CD4-positive, alpha-beta memory T cell (primary cell): ENCODE results near the gene VPS16. TPM values are rescaled to one million over a fixed set of nuclear protein-coding genes. Genes with fewer than 3 reads are reported as not detected.

Experiments used
- CTCF ChIA-PET: fragments of 350-600 bp; sonication (Branson Sonifier 250); formaldehyde crosslinking; loops from one replicate; lab custom pipeline; 2021; ENCODE audit warnings: inconsistent platforms; ENCODE audit not compliant: partially characterized antibody; lab: Charles Lee
- POLR2A ChIA-PET: fragments of 350-600 bp; sonication (Branson Sonifier 250); formaldehyde crosslinking; loops from one replicate; lab custom pipeline; 2021; ENCODE audit not compliant: partially characterized antibody; lab: Charles Lee
- DNase-seq, 5 donors: peaks; one replicate each; pipeline versions ENCODE4 v3.0.0 to v3.0.0-alpha.2; 2020 to 2022; ENCODE audit warnings: mixed read lengths in 1 of 5
- H3K27ac ChIP-seq: one replicate; pipeline ENCODE4 v1.7.0; 2013; ENCODE audit warnings: low read depth, low read length
- H3K27me3 ChIP-seq: 2 replicates; pipeline ENCODE4 v1.7.0; 2013; ENCODE audit warnings: mild to moderate bottlenecking, low read length, moderate library complexity; ENCODE audit not compliant: insufficient read depth
- H3K36me3 ChIP-seq: 2 replicates; pipeline ENCODE4 v1.7.0; 2013; ENCODE audit warnings: mild to moderate bottlenecking, low read length, moderate library complexity; ENCODE audit not compliant: insufficient read depth
- H3K4me1 ChIP-seq: 2 replicates; pipeline ENCODE4 v1.7.0; 2013; ENCODE audit warnings: mild to moderate bottlenecking, low read length, moderate library complexity; ENCODE audit not compliant: insufficient read depth
- H3K4me3 ChIP-seq, 2 donors: one replicate each; pipeline ENCODE4 v1.7.0; 2013; ENCODE audit warnings: low read length in 2 of 2, mild to moderate bottlenecking in 1 of 2
- H3K9me3 ChIP-seq, 2 donors: one replicate each; pipeline ENCODE4 v1.7.0; 2013; ENCODE audit warnings: low read length in 2 of 2, control low read depth in 1 of 2; ENCODE audit not compliant: control insufficient read depth in 1 of 2
- H3K27ac Mint-ChIP-seq, 7 donors: one replicate each; pipeline ENCODE4 v1.8.0; 2020 to 2021; ENCODE audit warnings: mixed read lengths in 7 of 7, mild to moderate bottlenecking in 6 of 7, inconsistent platforms in 3 of 7, moderate library complexity in 3 of 7
- H3K27me3 Mint-ChIP-seq, 2 donors: one replicate each; pipeline ENCODE4 v1.8.0; 2020 to 2021; ENCODE audit warnings: mixed read lengths in 2 of 2
- H3K36me3 Mint-ChIP-seq, 2 donors: one replicate each; pipeline ENCODE4 v1.8.0; 2020 to 2021; ENCODE audit warnings: mixed read lengths in 2 of 2, inconsistent platforms in 1 of 2, mild to moderate bottlenecking in 1 of 2
- H3K4me1 Mint-ChIP-seq, 4 donors: one replicate each; pipeline ENCODE4 v1.8.0; 2020 to 2021; ENCODE audit warnings: mixed read lengths in 4 of 4, mild to moderate bottlenecking in 1 of 4
- H3K4me3 Mint-ChIP-seq, 8 donors: one replicate each; pipeline ENCODE4 v1.8.0; 2020 to 2021; ENCODE audit warnings: mixed read lengths in 8 of 8, mild to moderate bottlenecking in 7 of 8, moderate library complexity in 6 of 8, inconsistent platforms in 3 of 8
- H3K9me3 Mint-ChIP-seq, 8 donors: one replicate each; pipeline ENCODE4 v1.8.0; 2020 to 2021; ENCODE audit warnings: mixed read lengths in 8 of 8, mild to moderate bottlenecking in 5 of 8, inconsistent platforms in 3 of 8, moderate library complexity in 1 of 8
- intact Hi-C: fragments of 100-400 bp; cut with micrococcal nuclease; formaldehyde crosslinking; loops from one replicate; pipeline ENCODE4 v1.15.1; 2023
- polyA plus RNA-seq, 2 donors: library from polyadenylated mRNA; unstranded; fragments of 300-500 nt; fragmentation: Illumina TruSeq; gene quantifications; one replicate each; pipeline ENCODE4 v1.2.3, GENCODE V29; 2021
- total RNA-seq, 2 experiments: library from RNA; stranded (reverse); gene quantifications; one replicate each; pipeline ENCODE4 v1.2.3, GENCODE V29; 2021

The VPS16 gene
- total and polyA plus RNA-seq, 4 experiments from 2014 or later = 38.3 to 61.1 (median 50.9) TPM

- H3K9me3 ChIP-seq = no peaks in the 10 kb centered on the region
- Mint-ChIP-seq H3K4me3 (peak overlapping the region; percentile 74 to 92 (median 78)), H3K36me3 (no peaks in the 10 kb centered on the region), H3K9me3 (peaks cover 0 to 2% (median 0%) of the 10 kb centered on the region in 8 donors), H3K27ac (peak overlapping the region in 2 of 7 donors; percentile 4 to 23), H3K27me3 (peaks cover 58 to 74% of the 10 kb centered on the region in 2 donors), H3K4me1 (peaks cover 19 to 37% (median 24%) of the 10 kb centered on the region in 4 donors)
- ChIA-PET CTCF (no interaction called here), POLR2A (no interaction called here)
- intact Hi-C loops = no loop called here
- no peak overlapping the region for H3K4me3 ChIP-seq
- H3K27me3 ChIP-seq = peaks cover 11% of the 10 kb centered on the region
- H3K36me3 ChIP-seq = no peaks in the 10 kb centered on the region
- H3K27ac ChIP-seq = no peak overlapping the region
- no peak for DNase-seq
- peaks cover 23% of the 10 kb centered on the region for H3K4me1 ChIP-seq
Observed at GRCh38 chr20:2801286-2801728, 39.2 kb upstream of the VPS16 start.

- peaks cover 51 to 64% of the 10 kb centered on the region in 2 donors for H3K27me3 Mint-ChIP-seq
- peaks cover 20% of the 10 kb centered on the region for H3K4me1 ChIP-seq
- H3K4me1 Mint-ChIP-seq = peaks cover 18 to 32% (median 22%) of the 10 kb centered on the region in 4 donors
- H3K27ac ChIP-seq = no peak overlapping the region
- ChIA-PET CTCF (no interaction called here), POLR2A (no interaction called here)
- H3K36me3 Mint-ChIP-seq = no peaks in the 10 kb centered on the region
- H3K9me3 Mint-ChIP-seq = peaks cover 0 to 2% (median 0%) of the 10 kb centered on the region in 8 donors
- peaks cover 11% of the 10 kb centered on the region for H3K27me3 ChIP-seq
- H3K36me3 ChIP-seq = no peaks in the 10 kb centered on the region
- no peak overlapping the region for H3K4me3 ChIP-seq
- intact Hi-C loops = no loop called here
- H3K4me3 Mint-ChIP-seq = no peak overlapping the region
- DNase-seq = no peak
- H3K9me3 ChIP-seq = no peaks in the 10 kb centered on the region
- H3K27ac Mint-ChIP-seq = peak overlapping the region in 1 of 7 donors; percentile 41
Observed at GRCh38 chr20:2804041-2804828, 36.3 kb upstream of the VPS16 start.

GRCh38 chr20:2804852-2805688, 35.5 kb upstream of the VPS16 start:
- intact Hi-C loops = no loop called here
- DNase-seq = no peak

GRCh38 chr20:2805689-2806350, 34.7 kb upstream of the VPS16 start:
- no peaks in the 10 kb centered on the region for H3K36me3 ChIP-seq
- Mint-ChIP-seq H3K9me3 (peaks cover 0 to 2% (median 0%) of the 10 kb centered on the region in 8 donors), H3K27me3 (peaks cover 40 to 52% of the 10 kb centered on the region in 2 donors), H3K27ac (no peak overlapping the region), H3K36me3 (no peaks in the 10 kb centered on the region), H3K4me3 (no peak overlapping the region), H3K4me1 (peaks cover 7 to 18% (median 10%) of the 10 kb centered on the region in 4 donors)
- no peak for DNase-seq
- H3K27ac ChIP-seq = no peak overlapping the region
- H3K4me1 ChIP-seq = peaks cover 8% of the 10 kb centered on the region
- H3K9me3 ChIP-seq = no peaks in the 10 kb centered on the region
- intact Hi-C loops = no loop called here
- CTCF ChIA-PET = no interaction called here
- H3K4me3 ChIP-seq = no peak overlapping the region
- peaks cover 5% of the 10 kb centered on the region for H3K27me3 ChIP-seq
- POLR2A ChIA-PET = no interaction called here

More at GRCh38 chr20:2804852-2805688, 35.5 kb upstream of the VPS16 start:
- H3K4me3 Mint-ChIP-seq = no peak overlapping the region
- H3K4me1 Mint-ChIP-seq = peaks cover 11 to 24% (median 14%) of the 10 kb centered on the region in 4 donors
- Histone ChIP-seq H3K4me1 (peaks cover 12% of the 10 kb centered on the region), H3K27ac (no peak overlapping the region), H3K4me3 (no peak overlapping the region), H3K9me3 (no peaks in the 10 kb centered on the region), H3K36me3 (no peaks in the 10 kb centered on the region), H3K27me3 (peaks cover 7% of the 10 kb centered on the region)
- POLR2A ChIA-PET = no interaction called here
- peaks cover 0 to 2% (median 0%) of the 10 kb centered on the region in 8 donors for H3K9me3 Mint-ChIP-seq
- CTCF ChIA-PET = no interaction called here
- no peak overlapping the region for H3K27ac Mint-ChIP-seq
- peaks cover 43 to 55% of the 10 kb centered on the region in 2 donors for H3K27me3 Mint-ChIP-seq
- no peaks in the 10 kb centered on the region for H3K36me3 Mint-ChIP-seq

GRCh38 chr20:2806351-2806701, 34.2 kb upstream of the VPS16 start:
- peaks cover 0 to 3% (median 0%) of the 10 kb centered on the region in 8 donors for H3K9me3 Mint-ChIP-seq
- peaks cover 35 to 51% of the 10 kb centered on the region in 2 donors for H3K27me3 Mint-ChIP-seq
- peaks cover 3% of the 10 kb centered on the region for H3K4me1 ChIP-seq
- no peak overlapping the region for H3K4me3 Mint-ChIP-seq
- H3K36me3 Mint-ChIP-seq = no peaks in the 10 kb centered on the region
- H3K27ac Mint-ChIP-seq = no peak overlapping the region
- peaks cover under 1% of the 10 kb centered on the region for H3K27me3 ChIP-seq
- intact Hi-C loops = no loop called here
- peaks cover 3 to 13% (median 5%) of the 10 kb centered on the region in 4 donors for H3K4me1 Mint-ChIP-seq
- H3K9me3 ChIP-seq = no peaks in the 10 kb centered on the region
- no peaks in the 10 kb centered on the region for H3K36me3 ChIP-seq
- no peak for DNase-seq
- no peak overlapping the region for H3K27ac ChIP-seq
- no peak overlapping the region for H3K4me3 ChIP-seq
- POLR2A ChIA-PET = no interaction called here
- CTCF ChIA-PET = no interaction called here

GRCh38 chr20:2807019-2807418, 33.5 kb upstream of the VPS16 start:
- H3K4me1 ChIP-seq = no peaks in the 10 kb centered on the region
- H3K27ac ChIP-seq = no peak overlapping the region
- Mint-ChIP-seq H3K4me1 (peaks cover 0 to 9% (median 3%) of the 10 kb centered on the region in 4 donors), H3K9me3 (peaks cover 0 to 10% (median 2%) of the 10 kb centered on the region in 8 donors), H3K4me3 (no peak overlapping the region), H3K36me3 (no peaks in the 10 kb centered on the region), H3K27me3 (peaks cover 36 to 49% of the 10 kb centered on the region in 2 donors), H3K27ac (no peak overlapping the region)
- intact Hi-C loops = no loop called here
- no peaks in the 10 kb centered on the region for H3K27me3 ChIP-seq
- POLR2A ChIA-PET = no interaction called here
- no peaks in the 10 kb centered on the region for H3K36me3 ChIP-seq
- CTCF ChIA-PET = no interaction called here
- no peaks in the 10 kb centered on the region for H3K9me3 ChIP-seq
- no peak for DNase-seq
- H3K4me3 ChIP-seq = no peak overlapping the region
